ENCODE results near the gene KLF7.

Gene KLF7

GRCh38 chr2:207149249-207150213 is 16.2 kb downstream of the KLF7 start:
- Histone ChIP-seq H3K9me3 (ENCODE audit: control insufficient read depth, insufficient read depth, low read depth, low read length) (no peaks in the 10 kb centered on the region), H3K9ac (ENCODE audit: low read length) (peak overlapping the region; percentile 52), H3K36me3 (ENCODE audit: control insufficient read depth, insufficient read depth, low read length) (peaks cover 9% of the 10 kb centered on the region), H3K4me3 (ENCODE audit: low read depth, low read length) (no peak overlapping the region; the same call in 1 of the 2 replicates), H3K27ac (ENCODE audit: low read depth, low read length) (peak overlapping the region; percentile 4; the same call in 1 of the 2 replicates), H3K4me1 (ENCODE audit: control insufficient read depth, insufficient read depth, low read length) (peaks cover 60% of the 10 kb centered on the region), H3K27me3 (ENCODE audit: control insufficient read depth, insufficient read depth, low read length) (no peaks in the 10 kb centered on the region)

- no peaks in the 10 kb centered on the region for H3K27me3 ChIP-seq (ENCODE audit: control insufficient read depth, insufficient read depth, low read length)
- no peaks in the 10 kb centered on the region for H3K9me3 ChIP-seq (ENCODE audit: control insufficient read depth, insufficient read depth, low read depth, low read length)
- no peak overlapping the region for H3K4me3 ChIP-seq (ENCODE audit: low read depth, low read length)
- H3K4me1 ChIP-seq (ENCODE audit: control insufficient read depth, insufficient read depth, low read length), result peaks cover 60% of the 10 kb centered on the region
- H3K36me3 ChIP-seq (ENCODE audit: control insufficient read depth, insufficient read depth, low read length), result peaks cover 9% of the 10 kb centered on the region
- no peak overlapping the region for H3K9ac ChIP-seq (ENCODE audit: low read length)
- no peak overlapping the region for H3K27ac ChIP-seq (ENCODE audit: low read depth, low read length)
These were observed 17.7 kb downstream of the KLF7 start for GRCh38 chr2:207148020-207148419.

- H3K9me3 ChIP-seq (ENCODE audit: control insufficient read depth, insufficient read depth, low read depth, low read length), result no peaks in the 10 kb centered on the region
- no peaks in the 10 kb centered on the region for H3K27me3 ChIP-seq (ENCODE audit: control insufficient read depth, insufficient read depth, low read length)
- H3K27ac ChIP-seq (ENCODE audit: low read depth, low read length), result 0 out of 2 replicates have a peak overlapping the region, but pooled peaks have one; percentile 59
- peaks cover 53% of the 10 kb centered on the region for H3K4me1 ChIP-seq (ENCODE audit: control insufficient read depth, insufficient read depth, low read length)
- H3K4me3 ChIP-seq (ENCODE audit: low read depth, low read length), result no peak overlapping the region
- peaks cover 9% of the 10 kb centered on the region for H3K36me3 ChIP-seq (ENCODE audit: control insufficient read depth, insufficient read depth, low read length)
- H3K9ac ChIP-seq (ENCODE audit: low read length), result peak overlapping the region; percentile 11
These were observed 21.5 kb downstream of the KLF7 start for GRCh38 chr2:207144173-207144785.

GRCh38 chr2:207143215-207144172 is 22.3 kb downstream of the KLF7 start:
- peak overlapping the region; percentile 11 for H3K9ac ChIP-seq (ENCODE audit: low read length)
- peak overlapping the region; percentile 59; the same call in 1 of the 2 replicates for H3K27ac ChIP-seq (ENCODE audit: low read depth, low read length)
- peaks cover 53% of the 10 kb centered on the region for H3K4me1 ChIP-seq (ENCODE audit: control insufficient read depth, insufficient read depth, low read length)
- H3K27me3 ChIP-seq (ENCODE audit: control insufficient read depth, insufficient read depth, low read length), result no peaks in the 10 kb centered on the region
- peaks cover 9% of the 10 kb centered on the region for H3K36me3 ChIP-seq (ENCODE audit: control insufficient read depth, insufficient read depth, low read length)
- peak overlapping the region; percentile 2; the same call in 1 of the 2 replicates for H3K4me3 ChIP-seq (ENCODE audit: low read depth, low read length)
- no peaks in the 10 kb centered on the region for H3K9me3 ChIP-seq (ENCODE audit: control insufficient read depth, insufficient read depth, low read depth, low read length)

- H3K27me3 ChIP-seq (ENCODE audit: control insufficient read depth, insufficient read depth, low read length), result no peaks in the 10 kb centered on the region
- peaks cover 13% of the 10 kb centered on the region for H3K36me3 ChIP-seq (ENCODE audit: control insufficient read depth, insufficient read depth, low read length)
- no peak overlapping the region for H3K9ac ChIP-seq (ENCODE audit: low read length)
- H3K27ac ChIP-seq (ENCODE audit: low read depth, low read length), result peak overlapping the region; percentile 59; the same call in 1 of the 2 replicates
- H3K9me3 ChIP-seq (ENCODE audit: control insufficient read depth, insufficient read depth, low read depth, low read length), result no peaks in the 10 kb centered on the region
- H3K4me1 ChIP-seq (ENCODE audit: control insufficient read depth, insufficient read depth, low read length), result peaks cover 59% of the 10 kb centered on the region
- H3K4me3 ChIP-seq (ENCODE audit: low read depth, low read length), result no peak overlapping the region
These were observed 23.3 kb downstream of the KLF7 start for GRCh38 chr2:207142461-207142860.

GRCh38 chr2:207141386-207141785 is 24.4 kb downstream of the KLF7 start:
- no peak overlapping the region for H3K9ac ChIP-seq (ENCODE audit: low read length)
- peaks cover 67% of the 10 kb centered on the region for H3K4me1 ChIP-seq (ENCODE audit: control insufficient read depth, insufficient read depth, low read length)
- H3K36me3 ChIP-seq (ENCODE audit: control insufficient read depth, insufficient read depth, low read length), result peaks cover 14% of the 10 kb centered on the region
- no peak overlapping the region for H3K4me3 ChIP-seq (ENCODE audit: low read depth, low read length)
- H3K9me3 ChIP-seq (ENCODE audit: control insufficient read depth, insufficient read depth, low read depth, low read length), result no peaks in the 10 kb centered on the region
- no peak overlapping the region for H3K27ac ChIP-seq (ENCODE audit: low read depth, low read length)
- no peaks in the 10 kb centered on the region for H3K27me3 ChIP-seq (ENCODE audit: control insufficient read depth, insufficient read depth, low read length)

- Histone ChIP-seq H3K4me3 (ENCODE audit: low read depth, low read length) (no peak overlapping the region), H3K9me3 (ENCODE audit: control insufficient read depth, insufficient read depth, low read depth, low read length) (no peaks in the 10 kb centered on the region), H3K27ac (ENCODE audit: low read depth, low read length) (no peak overlapping the region), H3K27me3 (ENCODE audit: control insufficient read depth, insufficient read depth, low read length) (no peaks in the 10 kb centered on the region), H3K9ac (ENCODE audit: low read length) (no peak overlapping the region), H3K4me1 (ENCODE audit: control insufficient read depth, insufficient read depth, low read length) (peaks cover 73% of the 10 kb centered on the region), H3K36me3 (ENCODE audit: control insufficient read depth, insufficient read depth, low read length) (peaks cover 8% of the 10 kb centered on the region; the same call in 1 of the 2 replicates)
These were observed 25.5 kb downstream of the KLF7 start for GRCh38 chr2:207140265-207140664.

GRCh38 chr2:207139552-207139951 is 26.2 kb downstream of the KLF7 start:
- H3K4me1 ChIP-seq (ENCODE audit: control insufficient read depth, insufficient read depth, low read length), result peaks cover 74% of the 10 kb centered on the region
- no peak overlapping the region for H3K9ac ChIP-seq (ENCODE audit: low read length)
- H3K36me3 ChIP-seq (ENCODE audit: control insufficient read depth, insufficient read depth, low read length), result peaks cover 8% of the 10 kb centered on the region; the same call in 1 of the 2 replicates
- no peaks in the 10 kb centered on the region for H3K27me3 ChIP-seq (ENCODE audit: control insufficient read depth, insufficient read depth, low read length)
- H3K4me3 ChIP-seq (ENCODE audit: low read depth, low read length), result no peak overlapping the region
- no peaks in the 10 kb centered on the region for H3K9me3 ChIP-seq (ENCODE audit: control insufficient read depth, insufficient read depth, low read depth, low read length)
- H3K27ac ChIP-seq (ENCODE audit: low read depth, low read length), result no peak overlapping the region

- Histone ChIP-seq H3K4me1 (ENCODE audit: control insufficient read depth, insufficient read depth, low read length) (peaks cover 74% of the 10 kb centered on the region), H3K27ac (ENCODE audit: low read depth, low read length) (no peak overlapping the region)
These were observed 27.0 kb downstream of the KLF7 start for GRCh38 chr2:207138627-207139297.

More at GRCh38 chr2:207138627-207139297, 27.0 kb downstream of the KLF7 start:
- Histone ChIP-seq H3K9ac (ENCODE audit: low read length) (no peak overlapping the region), H3K36me3 (ENCODE audit: control insufficient read depth, insufficient read depth, low read length) (peaks cover 8% of the 10 kb centered on the region; the same call in 1 of the 2 replicates), H3K9me3 (ENCODE audit: control insufficient read depth, insufficient read depth, low read depth, low read length) (no peaks in the 10 kb centered on the region), H3K4me3 (ENCODE audit: low read depth, low read length) (no peak overlapping the region), H3K27me3 (ENCODE audit: control insufficient read depth, insufficient read depth, low read length) (no peaks in the 10 kb centered on the region)
